Right lobe of liver (tissue), 4 donors: ENCODE data around the gene TMEM238L.

Experiments used
- POLR2A ChIP-seq: fragments of 450-650 bp; IDR thresholded peaks from one replicate; pipeline ENCODE4 v1.6.1; 2017; ENCODE audit warnings: antibody characterized with exemption, mild to moderate bottlenecking
- TF ChIP-seq, protein P1 (sequence below), 4 donors: fragments of 200-600 bp in 3 of 4; fragments of 450-650 bp in 1 of 4; IDR thresholded peaks; one replicate each; pipeline versions ENCODE4 v1.5.1 to v1.8.0; 2016 to 2022; ENCODE audit warnings: antibody characterized with exemption in 4 of 4, mild to moderate bottlenecking in 2 of 4
- donor health status: DM: no; HTN: no; CAD: no.
- donor health status: DM: no; HTN: no; CAD: no.
- donor health status: DM: no; HTN: yes; CAD: no.

DNA sequence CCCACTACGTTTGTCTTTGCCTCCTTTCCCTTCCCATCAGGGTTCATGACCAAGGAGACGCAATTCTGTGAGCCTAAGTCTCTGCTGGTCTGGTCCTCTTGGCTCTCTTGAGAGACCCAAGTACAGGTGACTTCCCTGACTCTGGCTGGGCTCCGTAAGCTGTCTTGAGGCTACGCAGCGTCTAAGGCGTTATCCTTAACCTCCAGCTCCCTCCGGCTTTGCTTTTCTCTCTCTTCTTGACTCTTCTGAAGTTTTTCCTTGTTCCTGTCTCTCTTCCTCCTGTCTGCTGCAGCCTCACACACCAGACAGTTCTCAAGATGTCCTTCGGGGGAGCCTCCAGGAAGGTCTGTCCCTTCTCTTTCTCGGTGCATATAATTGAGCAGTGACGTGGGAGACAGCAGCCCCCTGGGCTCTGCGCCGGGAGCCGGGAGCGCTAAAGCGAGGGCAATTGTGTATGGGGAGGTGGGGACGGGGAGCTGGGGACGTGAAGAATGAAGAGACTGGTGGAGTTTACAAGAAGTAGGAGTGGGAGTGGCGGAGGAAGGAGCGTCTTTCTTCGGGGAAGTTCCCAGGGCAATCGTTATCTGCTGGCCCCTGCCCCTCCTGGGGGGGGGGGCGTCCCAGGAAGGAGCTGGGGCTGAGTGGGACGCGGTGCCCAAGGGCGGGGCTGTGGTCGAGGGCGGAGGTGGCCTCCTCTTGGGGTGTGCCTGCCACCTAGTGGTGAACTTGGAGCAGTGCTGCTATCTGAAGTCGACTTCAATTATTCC lies 40.9 kb upstream of the TMEM238L start:
- TF ChIP-seq, protein P1, sequence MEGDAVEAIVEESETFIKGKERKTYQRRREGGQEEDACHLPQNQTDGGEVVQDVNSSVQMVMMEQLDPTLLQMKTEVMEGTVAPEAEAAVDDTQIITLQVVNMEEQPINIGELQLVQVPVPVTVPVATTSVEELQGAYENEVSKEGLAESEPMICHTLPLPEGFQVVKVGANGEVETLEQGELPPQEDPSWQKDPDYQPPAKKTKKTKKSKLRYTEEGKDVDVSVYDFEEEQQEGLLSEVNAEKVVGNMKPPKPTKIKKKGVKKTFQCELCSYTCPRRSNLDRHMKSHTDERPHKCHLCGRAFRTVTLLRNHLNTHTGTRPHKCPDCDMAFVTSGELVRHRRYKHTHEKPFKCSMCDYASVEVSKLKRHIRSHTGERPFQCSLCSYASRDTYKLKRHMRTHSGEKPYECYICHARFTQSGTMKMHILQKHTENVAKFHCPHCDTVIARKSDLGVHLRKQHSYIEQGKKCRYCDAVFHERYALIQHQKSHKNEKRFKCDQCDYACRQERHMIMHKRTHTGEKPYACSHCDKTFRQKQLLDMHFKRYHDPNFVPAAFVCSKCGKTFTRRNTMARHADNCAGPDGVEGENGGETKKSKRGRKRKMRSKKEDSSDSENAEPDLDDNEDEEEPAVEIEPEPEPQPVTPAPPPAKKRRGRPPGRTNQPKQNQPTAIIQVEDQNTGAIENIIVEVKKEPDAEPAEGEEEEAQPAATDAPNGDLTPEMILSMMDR (IDR thresholded peaks at IDR 0.05), result peak; percentile 89 to 98 (median 94)
- no peak for TF ChIP-seq POLR2A
